Brain pericyte (primary cell): ENCODE results near the gene LAMA1.

Source experiments
- DNase-seq: peaks from one replicate; pipeline ENCODE4 v3.0.0-alpha.2; 2012; ENCODE audit warnings: low read depth, low spot score

LAMA1 gene

DNA sequence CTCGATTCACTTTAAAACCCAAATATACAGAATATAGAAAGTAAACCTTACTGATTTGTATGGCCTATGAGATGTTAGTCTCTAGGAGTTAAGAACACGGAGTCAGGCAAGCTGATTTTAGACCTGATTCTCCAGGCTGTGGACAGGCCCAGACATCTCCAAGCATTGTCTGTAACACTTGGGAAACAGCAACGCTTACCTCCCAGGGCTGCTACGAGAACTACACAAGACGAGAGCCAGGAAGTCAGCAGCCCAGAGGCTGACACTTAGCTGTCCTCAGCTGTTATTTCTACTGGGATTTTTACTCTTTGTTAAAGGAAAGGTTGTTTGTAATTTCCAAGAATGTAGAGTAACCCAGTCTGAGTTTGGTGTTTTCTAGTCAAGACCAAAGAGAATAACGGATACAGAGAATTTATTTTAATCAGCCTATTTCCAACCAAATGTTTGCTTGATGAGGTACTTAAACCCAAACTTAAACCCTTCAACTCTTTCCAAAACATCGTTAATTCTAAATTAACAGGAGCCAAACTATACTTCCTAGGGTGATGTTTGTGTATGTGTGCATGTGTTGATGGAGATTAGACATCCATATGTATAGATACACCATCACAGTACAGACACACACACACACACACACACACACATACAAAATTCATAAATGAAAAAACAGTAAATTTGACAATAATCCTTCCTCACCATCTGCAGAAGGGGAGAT is 123.4 kb downstream of the LAMA1 start:
- no peak for DNase-seq

- DNase-seq, result no peak
These were observed 124.8 kb downstream of the LAMA1 start for GRCh38 chr18:6992761-6993160.

- no peak for DNase-seq
These were observed 134.2 kb downstream of the LAMA1 start for GRCh38 chr18:6983366-6983765.

DNA sequence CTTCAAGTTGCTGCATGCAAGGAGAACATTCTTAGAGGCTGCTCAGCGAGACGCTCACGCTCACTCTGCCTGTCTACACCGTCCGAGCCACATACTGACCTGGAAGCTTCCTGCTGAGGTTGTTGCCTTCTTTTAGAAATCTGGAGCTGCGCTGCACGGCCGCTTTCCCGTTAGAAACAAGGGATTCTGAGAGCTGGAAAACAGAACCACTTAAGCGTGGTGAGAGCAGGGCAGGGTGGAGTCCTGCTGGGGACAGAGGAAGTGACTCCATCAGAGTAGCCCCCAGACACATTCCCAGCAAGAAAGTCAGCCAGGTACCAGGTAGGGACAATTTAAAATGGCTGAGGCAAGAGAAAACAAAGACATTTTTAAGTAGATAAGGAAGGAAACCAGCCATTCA is 135.2 kb downstream of the LAMA1 start:
- DNase-seq, result no peak

DNA sequence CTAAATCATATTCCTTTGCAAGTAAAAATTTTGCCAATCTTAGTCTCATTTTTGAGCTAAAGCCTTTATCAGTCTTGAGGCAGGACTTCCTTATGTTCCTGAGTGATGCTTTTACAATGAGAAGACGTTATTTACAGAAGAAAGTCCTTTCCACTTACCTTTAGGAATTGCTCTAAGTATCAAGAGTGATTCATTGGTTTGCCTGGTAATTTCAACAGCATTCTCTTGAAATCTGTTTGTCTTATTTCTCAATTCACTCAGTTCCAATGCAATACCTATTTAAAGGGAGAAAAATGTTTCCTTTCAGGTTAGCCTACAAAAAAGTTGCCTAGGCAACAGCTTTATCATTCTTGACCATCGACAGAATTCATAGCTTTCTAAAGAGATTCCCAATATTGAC is 137.2 kb downstream of the LAMA1 start:
- DNase-seq, result no peak

DNA sequence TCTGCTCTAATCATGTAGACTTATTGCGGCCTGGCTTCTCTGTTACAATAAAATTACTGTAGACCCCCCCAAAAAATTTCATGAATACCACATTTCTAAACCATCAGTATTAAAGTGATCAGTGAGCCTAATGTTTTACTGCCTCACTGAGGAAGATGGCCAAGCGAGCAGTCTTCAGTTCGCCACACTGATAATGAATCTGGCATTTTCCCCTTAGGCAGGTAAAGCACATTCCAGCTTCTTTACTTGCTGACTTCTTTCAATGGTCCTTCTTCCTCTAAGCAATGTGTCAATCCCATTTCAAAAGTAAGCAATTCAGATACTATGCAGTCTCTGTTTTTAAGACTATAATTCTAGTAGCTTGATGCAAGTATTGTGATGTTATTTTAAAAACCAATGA is 137.6 kb downstream of the LAMA1 start:
- DNase-seq, result no peak

- DNase-seq, result no peak
These were observed 140.7 kb downstream of the LAMA1 start for GRCh38 chr18:6976935-6977334.

DNA sequence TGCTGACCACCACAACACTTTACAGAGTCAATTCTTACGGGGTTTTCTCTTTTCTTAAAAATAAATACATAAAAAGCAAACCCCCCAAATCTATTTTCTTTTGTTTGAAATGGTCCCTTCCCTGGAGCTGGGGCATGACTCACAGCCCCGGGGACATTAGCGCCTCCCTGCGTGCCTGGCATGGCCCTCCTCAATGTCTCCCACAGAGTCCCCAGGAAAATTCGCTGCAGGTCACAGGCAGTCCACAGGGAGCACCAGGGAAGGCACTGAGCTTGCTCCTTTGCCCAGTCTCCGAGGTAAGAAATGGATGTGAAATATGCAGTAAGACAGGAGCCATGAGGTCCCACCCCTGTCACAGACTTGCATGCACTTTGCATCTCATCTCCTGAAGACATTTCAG is 142.5 kb downstream of the LAMA1 start:
- DNase-seq, result no peak

DNA sequence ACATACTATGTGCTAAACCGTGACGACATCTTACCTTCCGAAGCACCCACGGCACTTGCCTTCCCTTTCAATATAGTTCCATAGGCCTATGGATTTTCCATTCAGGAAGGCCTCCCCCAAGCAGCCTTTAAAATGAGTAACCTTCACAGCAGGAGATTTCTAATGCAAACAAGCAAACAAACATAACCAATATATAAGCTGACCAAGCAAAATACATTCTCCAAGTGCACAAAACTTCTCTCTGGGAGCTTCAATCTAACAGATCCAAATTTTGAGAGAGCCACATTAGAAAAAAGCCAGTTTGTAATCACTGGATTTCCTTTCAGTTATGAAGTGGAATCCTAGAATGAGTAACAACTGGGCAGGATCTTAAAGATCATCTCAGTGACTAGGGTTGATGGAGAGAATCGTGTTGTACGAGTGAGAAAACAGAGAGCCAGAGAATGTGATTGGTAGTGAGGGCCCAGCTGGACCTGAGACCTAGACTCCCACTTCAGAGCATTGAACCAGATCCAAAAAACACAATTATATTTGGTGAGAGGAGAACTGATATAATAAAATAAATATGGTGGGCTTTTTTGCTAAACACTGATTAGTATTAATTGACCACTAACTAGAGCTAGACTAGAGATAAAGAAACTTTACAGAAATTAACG is 145.6 kb downstream of the LAMA1 start:
- no peak for DNase-seq

DNA sequence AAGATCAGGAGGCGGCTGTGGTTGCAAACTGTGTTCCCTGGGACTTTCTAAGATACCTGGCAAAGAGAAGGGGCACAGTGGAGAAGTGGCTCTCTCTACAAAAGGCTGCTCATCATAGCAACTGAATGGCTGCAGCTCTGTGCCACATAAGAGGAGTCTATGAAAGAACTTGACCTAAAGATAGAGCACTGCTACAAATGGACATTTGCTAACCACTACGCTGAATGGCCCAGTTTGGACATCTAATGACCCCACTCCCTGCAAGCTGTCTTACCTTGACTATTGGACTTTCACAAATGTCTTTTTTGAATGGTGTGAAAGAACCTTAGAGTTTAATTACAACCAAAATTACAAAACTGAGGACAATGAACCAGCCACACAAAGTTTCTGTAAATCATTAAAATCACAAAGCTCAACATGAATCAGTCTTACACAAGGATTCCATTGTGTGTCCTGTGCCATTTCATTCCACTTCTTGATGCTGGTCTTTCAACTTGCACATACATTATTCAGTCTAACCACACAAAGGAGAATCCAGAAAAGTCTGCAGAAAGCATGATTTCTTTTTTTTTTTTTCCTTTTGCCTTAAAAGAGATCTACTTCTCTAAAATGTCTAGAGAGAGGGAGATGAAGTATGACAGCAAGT is 154.0 kb downstream of the LAMA1 start:
- no peak for DNase-seq

DNA sequence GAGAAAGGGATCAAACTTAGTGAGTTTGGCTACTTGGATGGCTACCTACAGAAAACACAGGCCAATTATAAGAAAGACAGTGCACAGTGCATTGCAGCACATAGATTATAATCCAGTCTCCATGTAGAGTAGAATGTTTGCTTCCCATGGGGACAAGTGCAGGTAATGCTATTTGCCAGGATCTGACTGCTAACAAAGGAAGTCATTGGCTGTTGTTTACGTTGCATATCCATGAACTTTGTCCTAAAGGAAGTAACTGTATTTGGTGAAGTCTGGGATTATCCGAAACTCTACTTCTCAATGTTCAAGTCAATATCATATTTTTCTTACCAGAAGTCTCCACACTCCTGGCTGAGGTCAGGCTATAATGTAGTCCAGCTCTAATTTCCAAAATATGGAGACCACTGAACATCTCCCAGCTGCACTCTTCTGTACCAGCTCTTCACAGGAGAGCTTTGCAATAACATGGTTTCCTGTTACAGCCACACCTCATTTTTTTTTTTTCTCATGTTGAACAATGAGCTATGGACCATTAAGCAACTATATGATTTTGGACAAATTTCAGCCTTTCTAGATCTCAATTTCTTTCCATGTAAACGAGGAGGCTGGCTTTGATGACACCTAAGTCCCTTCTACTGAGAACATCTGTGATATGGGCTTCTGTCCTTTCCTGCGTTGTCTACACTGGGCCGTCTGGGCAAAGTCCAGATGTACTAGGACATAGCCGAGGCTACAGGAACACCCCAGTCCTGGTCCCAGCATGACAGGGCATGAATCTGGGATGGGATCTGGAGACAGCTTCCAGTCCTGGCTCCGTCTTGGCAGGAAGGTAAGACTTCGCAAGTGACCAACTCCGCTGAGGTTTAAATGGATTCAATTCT is 154.8 kb downstream of the LAMA1 start:
- DNase-seq, result no peak

DNA sequence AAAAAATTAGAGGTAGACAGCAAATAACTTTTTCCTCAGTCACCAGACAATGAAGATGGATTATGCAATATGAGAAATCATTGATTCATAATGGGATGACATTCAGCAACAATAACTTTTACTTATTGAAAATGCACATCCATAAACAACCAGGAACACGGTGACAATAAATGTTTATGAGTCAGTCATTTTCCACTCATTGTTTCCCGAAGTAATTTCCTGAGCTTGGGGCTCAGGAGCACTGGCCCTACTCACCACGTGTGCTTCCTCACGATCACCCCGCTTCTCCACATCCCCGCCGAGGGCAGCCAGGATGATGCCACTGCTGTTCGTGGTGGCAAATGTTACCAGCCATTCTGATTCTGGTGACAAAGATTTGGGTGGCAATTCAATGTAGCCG is 156.3 kb downstream of the LAMA1 start:
- no peak for DNase-seq

DNA sequence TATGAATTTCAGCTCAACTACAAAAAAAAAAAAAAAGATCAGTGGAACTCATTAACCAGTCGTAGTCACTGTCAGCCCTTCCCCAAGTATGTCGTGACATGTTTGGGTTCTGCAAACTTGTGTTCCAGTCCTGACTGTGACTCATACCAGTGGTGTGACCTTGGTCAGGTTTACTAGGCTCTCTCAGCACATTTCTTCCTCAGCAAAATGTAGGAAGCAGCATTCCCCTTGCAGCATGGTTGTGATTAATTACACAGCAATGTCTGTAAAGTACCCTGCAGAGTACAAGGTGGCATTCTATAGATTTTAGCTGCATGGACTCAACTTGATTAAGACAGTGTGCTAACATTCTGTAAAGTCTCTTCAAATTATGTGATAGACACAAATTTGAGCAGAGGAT is 156.9 kb downstream of the LAMA1 start:
- no peak for DNase-seq

GRCh38 chr18:6960124-6960523 is 157.5 kb downstream of the LAMA1 start:
- DNase-seq, result no peak

GRCh38 chr18:6959110-6959509 is 158.5 kb downstream of the LAMA1 start:
- no peak for DNase-seq

- no peak for DNase-seq
These were observed 160.6 kb downstream of the LAMA1 start for GRCh38 chr18:6956999-6957398.

DNA sequence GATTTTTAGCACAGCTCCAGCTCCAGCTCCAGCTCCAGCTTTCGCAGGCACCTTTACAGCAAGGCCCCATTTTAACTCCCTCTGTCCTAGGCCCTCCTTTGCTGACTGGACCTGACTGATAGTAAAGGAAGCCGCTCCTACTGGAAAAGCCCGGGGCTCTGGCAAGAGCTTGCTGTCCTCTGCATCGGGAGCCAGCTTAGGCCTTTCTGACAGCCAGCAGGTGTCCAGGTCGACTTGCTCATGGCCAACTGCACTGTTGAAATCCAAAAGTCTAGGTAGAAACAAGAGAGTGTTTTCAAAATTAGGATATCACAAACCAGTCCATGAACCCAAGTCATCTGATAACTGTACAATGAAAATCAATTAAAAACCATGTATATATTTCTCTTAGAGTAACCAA is 161.1 kb downstream of the LAMA1 start:
- DNase-seq, result no peak

DNA sequence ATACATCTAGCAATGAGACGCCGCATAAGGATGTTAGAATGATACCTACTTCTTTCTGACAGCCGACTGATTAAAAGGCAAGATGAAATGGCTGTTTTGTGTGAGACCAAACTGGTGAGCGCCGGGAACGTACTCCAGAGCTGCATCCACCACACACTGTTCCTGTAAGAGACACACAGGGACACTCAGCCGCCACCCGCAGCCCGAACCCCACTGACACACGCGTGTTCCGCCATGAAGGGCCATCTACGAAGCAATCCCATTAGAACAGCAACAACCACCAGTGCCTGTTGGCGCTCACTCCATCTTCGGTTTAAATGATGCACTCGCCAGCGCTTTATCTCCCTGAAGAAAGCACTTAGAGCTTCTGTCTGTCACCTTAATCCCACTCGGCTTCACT is 162.3 kb downstream of the LAMA1 start:
- DNase-seq, result no peak

GRCh38 chr18:6954501-6954900 is 163.1 kb downstream of the LAMA1 start:
- DNase-seq, result no peak

GRCh38 chr18:6951336-6952090 is 166.1 kb downstream of the LAMA1 start:
- no peak for DNase-seq

GRCh38 chr18:6950641-6951040 is 167.0 kb downstream of the LAMA1 start:
- DNase-seq, result no peak
